OCI-M2 (cell line): ENCODE data around the gene PLCH1.

Experiments used
- DNase-seq: peaks from one replicate; lab custom pipeline; 2025; ENCODE audit not compliant: unreplicated experiment; lab: John Stamatoyannopoulos, UW

The PLCH1 gene

DNA sequence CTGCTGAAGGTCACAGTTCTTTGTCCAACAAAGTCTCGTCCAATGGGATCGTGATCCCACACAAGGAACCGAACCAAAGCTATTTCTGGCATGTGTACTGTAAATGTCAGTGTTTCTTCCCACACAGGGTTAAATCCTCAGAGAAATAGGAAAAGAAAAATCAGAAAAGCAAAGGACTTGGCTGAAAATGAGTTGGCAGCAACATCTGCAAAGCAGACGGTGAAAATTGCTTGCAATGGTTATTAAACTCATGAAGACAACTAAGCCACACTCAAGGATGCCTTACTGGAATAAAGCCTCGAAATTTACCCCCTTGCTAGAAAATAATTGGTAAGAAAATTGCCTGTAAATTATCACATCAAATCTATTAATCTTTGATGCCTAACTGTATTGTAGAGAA, 256.2 kb downstream of the PLCH1 start:
- no peak for DNase-seq

DNA sequence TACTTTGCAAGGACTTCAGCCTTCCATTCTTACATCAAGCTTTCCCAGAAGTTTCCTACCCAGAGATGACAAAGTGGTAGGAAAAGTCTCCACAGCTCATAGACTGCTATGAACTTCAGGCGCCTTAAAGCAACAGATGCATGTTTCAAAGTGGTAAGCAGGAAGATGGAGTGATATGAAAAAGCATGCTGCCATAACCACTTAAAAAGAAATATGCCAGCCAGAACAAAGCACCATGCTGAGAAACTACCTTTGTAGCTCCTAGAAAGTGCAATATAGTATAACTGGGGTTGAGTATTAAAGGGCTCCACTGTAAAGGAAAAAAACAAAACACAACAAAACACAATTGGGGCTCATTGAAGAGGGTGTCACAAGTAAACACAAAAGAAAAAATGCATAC, 259.0 kb downstream of the PLCH1 start:
- DNase-seq = no peak

DNA sequence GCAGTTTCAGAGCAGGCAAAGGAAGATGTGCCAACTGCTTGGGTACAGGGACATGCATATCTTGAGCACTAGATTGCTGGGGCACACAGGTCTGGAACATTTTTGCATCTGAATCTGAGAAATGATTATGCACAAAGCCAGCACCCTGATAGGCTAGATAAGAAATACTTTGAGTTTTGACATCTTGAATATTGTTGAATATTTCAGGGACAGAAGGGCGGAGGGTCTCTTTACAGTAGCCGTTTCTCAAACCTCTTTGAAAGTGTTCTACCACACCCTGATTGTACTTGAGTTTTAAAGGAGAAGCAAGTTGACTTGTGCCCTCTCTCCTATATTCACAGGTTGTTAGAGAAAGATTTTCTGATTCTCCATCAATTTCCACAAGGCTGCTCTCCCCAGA, 263.3 kb downstream of the PLCH1 start:
- no peak for DNase-seq

DNA sequence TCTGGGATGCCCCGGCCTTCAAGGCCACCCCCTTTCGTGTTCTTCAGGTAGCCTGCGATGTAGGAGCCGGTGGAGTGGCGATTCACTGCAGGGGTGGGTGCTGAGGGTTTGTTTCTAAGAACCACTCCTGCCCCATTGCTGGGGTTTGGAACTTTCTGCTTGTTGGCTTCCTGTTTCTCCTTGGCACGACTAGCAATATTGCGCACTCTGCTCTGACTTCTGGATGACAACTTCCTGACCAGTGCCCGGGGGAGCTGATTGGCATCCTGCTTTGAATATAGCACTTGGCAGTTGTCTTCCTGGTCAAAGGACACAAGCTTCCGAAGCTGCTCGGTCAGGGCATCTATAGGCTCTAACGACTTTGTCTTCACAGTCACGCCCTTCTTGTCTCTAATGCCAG, 263.8 kb downstream of the PLCH1 start:
- no peak for DNase-seq

DNA sequence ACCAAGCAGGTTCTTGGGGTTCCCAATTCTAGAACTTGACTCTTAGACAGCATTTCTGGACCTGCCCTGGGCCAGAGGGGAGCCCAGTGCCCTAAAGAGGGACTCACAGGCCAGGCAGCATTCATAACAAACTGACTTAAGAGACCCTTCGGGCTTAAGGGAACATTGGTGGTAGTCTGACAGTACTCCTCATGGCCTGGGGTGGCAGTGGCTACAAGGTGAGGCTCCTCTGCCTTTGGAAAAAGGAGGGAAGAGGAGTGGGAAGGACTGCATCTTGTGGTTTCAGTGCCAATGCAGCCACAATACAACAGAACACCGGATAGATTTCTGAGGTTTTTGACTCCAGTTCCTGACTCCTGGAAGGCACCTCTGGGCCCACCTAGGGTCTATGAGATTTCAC, 279.2 kb downstream of the PLCH1 start:
- DNase-seq = no peak

DNA sequence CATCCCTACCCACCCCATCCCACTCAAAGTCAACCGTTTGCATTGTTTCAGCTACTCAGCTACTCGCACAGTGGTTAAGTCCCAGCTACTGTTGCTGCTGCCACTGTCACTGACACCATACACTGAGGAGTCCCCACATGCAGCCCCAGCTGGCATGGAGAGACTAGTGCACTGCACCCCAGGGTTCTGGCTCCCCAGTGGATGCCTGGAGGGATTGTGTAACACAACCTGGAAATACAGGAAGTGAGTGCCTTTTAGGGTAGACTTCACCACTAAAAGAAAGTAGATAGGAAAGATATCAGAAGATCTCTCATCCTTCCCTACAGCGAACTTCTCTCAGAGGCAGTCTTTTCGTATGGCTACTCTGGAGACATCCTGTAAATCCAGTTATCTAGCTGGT, 282.2 kb downstream of the PLCH1 start:
- no peak for DNase-seq

DNA sequence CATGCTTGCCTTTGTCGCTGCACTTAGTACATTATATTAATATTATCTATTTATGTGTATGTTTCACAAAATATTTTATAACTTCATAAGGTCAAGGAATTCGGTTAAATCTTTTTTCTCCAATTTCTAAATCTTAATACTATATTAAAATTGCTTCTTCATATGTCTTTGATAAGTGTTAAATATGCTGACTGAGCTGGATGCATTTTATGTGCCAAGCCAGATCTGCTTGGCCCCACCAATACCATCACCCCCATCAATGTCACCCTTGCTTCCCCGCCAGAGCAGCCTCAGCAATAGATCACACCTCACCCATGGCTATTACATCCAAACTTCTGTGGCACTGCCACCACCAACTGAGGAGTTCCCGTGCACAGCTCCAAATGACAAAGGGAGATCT, 287.3 kb downstream of the PLCH1 start:
- DNase-seq = no peak

DNA sequence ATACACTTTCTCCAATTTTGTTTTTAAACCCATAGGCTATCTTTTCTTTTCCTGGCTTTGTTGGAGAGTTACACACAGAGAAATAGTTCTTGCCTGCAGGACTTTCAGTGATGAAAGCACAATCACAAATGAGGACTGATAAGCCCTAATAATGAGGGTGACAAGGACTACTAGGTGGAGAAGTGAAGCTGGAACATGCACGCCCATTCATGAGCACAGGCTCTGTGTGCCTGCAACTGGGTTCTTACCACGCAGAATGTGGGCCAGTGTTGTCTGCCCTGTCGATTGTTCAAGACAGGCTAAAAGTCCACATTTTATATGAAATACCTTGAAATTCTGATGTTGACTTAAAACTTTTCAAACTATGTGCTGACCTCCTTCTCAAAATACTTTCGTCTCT, 289.1 kb downstream of the PLCH1 start:
- no peak for DNase-seq

DNA sequence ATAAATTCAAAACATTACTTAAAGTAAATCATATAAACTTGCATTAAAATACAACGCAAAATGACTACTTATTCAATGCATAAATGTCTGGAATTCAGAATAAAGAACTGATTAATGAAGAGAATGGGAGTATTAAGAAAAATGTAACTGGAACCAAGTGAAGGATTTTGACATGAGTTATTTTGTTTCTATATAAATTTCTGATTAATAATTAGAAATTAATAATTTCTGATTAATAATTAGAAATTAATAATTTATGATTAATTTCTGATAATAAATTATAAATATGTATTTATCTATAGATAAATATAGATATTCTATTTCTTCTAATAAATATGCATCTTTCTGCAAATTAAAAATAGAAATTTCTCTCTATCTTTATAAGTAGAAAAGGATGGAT, 291.4 kb downstream of the PLCH1 start:
- no peak for DNase-seq

DNA sequence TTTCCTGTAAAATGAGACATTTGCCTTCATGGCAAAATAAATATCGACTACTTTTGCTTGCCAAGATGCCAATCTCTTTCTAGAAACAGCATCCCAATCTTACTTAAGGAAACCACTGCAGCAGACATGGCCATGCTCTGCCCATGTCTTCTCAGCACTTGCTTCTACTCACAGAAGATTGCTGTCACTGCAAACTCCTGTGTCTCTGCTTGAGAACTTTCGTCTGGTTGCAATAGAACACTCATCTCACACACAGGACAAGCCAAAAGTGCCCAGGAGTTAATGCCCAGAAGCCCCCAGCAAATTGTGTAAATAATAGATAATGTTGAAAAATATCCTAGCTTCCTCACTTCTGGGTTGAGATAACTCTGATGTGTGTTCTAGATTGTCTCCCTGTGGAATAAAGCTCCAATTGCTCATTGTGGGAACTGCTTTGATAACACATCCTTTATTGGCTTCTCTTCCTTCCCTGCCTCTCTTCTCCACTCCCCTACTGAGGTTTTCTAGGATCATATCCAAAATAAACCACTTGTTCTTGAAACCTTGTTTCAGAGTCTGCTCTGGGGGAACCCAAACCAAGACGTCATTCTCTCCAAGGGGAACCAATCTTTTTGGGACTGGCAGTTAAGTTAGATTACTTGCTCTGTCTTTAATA, 295.1 kb downstream of the PLCH1 start:
- DNase-seq = no peak

DNA sequence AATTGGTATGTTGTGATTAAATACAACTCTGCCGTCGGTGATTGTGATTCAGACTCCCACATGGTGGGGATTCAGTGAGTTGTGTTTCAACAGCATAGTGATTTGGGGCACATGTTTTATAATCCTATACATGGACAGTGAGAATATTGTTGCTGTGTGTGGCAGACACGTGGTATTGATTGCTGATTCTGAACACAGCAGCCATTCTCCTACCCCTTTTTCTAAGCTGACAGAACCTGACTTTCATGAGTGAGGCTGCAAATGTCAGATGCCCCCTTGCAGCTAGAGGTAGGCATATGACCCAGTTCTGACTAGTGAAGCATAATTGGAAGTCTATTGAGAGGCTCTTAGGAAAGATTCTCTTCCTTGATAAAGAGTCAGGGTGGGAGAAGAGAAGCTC, 296.3 kb downstream of the PLCH1 start:
- DNase-seq = no peak

DNA sequence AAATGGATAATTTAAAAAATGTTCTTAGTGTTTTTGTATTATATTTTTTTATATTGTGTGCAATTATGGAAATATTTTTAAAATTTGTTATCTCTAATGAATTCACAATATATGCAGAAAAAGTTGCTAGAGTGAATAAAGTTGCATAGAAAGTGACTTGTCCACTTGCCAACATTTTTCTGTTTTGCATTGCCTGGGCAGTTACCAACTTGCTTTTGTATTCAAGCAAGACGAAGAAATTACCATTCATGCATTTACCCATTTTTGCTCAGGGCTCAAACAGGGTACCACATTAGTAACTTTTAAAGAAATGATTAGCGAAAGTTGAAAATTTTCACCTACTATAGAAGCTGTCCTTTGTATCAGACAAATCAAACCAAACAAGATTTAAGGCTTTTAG, 298.5 kb downstream of the PLCH1 start:
- DNase-seq = no peak

DNA sequence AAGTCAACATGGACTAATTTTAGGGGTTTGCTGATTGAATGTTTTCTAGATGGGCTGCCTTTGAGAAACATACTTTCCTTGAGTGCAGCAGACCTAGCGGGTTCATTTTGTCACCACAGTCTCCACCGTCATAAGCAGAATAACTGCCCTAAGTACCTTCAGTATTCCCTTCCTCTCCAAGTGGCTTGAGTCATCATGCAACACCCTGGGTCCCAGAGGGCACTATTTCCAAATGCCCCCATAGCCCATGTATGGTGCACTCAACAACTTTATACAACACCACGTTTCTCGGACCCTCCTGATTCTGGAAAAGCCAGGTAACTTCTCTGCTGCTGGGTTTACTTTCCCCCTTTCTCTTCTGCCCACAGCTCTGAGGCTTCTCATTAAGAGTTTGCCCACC, 300.1 kb downstream of the PLCH1 start:
- no peak for DNase-seq

DNA sequence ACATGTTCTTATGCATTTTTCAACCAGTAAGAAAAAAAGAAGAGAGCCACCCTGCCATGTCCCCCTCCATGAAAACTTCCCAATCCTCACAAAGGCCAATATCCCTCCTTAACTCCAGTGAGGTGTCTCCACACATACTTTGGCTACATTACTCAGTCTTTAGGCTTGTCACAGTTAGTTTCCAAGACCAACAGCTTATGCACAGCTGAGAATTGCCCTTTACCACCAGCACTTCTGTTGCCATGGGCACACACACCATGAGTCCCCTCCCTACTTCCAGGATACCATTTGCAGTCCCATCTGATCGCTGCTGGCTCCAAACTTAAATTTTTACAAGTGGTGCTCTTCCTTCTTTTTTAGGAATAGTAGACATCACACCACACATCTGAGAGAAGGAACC, 301.1 kb downstream of the PLCH1 start:
- DNase-seq = no peak

DNA sequence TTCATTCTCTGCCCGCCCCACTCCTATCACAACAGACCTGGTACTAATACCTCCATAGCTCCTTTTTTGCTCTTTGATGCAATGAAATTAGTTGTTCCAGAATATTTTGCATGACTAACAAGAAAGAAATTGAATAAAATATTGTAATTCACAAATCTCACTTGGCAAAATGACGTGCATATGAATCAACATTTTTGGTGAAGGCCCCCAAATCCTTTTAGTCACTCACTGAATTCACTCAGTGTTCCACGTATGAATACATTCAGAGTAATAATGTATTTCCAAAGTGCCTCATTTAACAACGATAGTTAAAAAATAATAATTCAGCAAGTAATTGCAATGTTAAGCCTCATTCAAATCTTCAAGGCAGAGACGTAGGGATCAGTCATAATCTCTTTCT, 302.8 kb downstream of the PLCH1 start:
- DNase-seq = no peak

DNA sequence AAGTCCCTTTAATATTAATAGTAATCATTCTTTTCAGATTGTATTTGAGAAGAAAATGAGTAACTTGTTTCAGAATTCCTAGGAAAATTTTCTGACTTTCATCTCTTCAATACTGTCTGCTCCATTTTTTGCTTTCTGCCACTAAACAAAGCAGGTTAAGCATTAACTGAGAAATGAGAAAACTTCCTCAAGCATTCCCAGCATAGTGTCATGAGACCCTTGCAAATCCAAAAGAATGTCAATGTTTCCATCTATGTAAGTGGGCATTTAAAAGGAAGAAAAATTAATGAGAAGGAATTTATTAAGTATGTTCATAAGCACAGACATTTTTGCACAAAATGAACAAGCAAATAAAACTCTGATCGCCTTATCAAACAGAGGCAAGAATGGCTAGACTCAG, 303.4 kb downstream of the PLCH1 start:
- DNase-seq = no peak

DNA sequence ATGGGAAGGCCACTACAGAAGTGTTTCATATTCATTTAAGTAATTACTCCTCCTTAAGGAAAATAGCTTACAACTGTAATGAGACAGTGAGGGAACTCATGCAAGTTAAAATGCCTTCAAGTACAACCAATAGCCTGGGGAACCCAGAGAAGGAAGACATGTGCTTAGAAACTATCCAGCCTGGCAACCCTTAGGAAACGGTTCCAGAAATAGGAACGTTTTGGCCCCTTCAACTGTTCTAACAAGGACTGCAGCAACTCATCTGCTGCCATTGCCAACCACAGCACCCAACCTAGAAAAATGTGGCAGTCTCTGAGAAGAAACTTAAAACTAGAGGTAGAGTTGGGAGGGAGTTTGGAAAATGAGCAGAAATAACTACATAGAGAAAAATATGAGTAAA, 303.8 kb downstream of the PLCH1 start:
- no peak for DNase-seq

DNA sequence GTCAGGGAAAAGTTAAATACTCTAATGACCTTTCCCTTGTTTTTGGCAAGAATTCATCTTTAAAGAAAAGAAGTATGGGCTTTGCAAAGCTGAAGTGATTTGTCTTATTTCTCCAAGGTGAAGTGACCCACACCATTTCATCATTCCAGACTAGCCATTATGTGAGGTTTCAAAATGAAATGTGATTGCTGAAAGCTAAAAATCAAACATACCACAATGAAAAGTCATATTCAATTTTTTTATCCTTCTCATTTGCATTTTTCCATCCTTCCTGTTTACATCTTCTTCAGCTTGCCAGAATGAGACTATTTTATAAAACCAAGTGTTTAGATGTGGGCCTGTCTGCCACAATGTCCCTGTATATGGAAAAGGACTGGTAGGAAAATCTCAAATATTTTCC, 309.1 kb downstream of the PLCH1 start:
- no peak for DNase-seq

DNA sequence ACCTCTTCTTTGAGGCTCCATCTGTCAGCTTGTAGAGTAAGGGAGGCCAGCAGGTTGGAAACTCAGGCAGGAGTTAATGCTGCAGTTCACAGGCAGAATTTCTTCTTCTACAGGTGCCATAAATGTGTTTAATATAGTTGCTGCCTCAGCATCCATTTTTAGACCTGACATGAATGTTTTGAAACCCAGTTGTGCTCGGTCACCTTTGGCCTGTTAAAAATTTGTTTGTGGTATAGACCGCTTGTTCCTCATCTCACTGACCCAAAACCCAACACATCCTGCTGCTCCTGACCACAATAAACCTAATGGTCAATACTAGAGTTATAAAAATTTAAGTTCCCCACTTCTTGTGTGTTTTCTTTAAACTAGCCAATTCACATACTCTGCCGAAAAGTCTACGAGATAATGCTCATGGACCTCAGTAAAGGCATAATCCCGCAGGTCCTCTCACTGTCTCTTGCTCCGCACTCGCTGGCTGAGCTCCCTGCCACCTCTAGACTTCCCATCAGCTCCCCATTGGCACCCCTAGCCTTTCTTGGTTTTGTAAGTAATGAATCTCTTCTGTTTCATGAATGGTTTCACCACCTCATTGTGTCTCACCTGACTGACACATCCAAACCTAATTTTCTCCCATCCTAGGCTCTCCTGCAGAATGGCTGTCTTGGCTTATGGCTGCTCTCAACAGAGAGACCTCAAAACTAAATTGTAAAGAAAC, 312.9 kb downstream of the PLCH1 start:
- no peak for DNase-seq

DNA sequence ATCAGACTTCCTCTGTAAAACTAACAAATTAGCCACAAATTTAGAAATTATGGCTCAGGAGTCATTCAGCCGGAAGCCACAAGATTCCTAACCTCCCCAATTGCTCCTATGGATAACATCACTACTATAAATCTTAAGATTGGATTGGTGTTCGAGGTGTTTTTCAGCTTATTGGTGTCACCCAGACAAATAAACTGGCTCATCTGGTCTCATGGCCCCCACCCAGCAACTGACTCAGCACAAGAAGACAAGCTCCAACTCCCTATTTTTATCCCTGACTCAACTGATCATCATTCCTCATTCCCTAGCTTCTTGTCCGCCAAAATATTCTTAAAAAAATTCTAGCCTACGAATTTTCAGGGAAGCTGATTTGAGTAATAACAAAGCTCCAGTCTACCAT, 316.3 kb downstream of the PLCH1 start:
- DNase-seq = no peak

DNA sequence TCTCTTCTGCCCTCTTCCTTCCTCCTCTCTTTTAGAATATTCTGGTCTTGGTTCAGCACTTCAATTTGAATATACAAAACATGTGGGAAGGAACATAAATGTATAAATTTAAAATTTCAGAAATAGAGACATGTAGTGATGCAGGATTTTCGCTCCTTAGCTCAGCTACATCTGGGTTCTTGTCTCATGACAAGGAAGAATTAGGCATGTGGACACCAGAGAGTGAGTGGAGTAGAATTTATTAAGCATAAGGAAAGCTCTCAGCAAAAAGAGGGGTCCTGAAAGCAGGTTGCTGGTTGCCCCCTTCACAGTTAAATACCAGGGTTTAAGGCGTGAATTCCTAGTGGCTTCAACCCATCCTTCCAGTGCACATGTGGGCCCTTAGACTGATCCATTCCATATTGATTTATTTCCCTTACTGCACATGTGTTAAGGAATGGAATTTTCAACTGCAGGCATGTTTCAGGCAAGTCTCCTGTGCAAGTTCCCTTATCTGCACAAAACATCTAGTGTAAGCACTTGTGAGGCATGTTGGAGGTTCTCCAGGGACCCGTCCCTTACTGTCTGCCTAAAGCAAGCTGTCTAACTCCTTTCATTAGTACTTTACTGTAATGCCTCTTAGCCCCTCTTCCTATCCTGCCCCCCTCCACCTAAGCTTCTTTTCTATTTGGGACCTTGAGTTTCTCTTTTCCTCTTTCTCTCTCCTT, 318.2 kb downstream of the PLCH1 start:
- DNase-seq = no peak

DNA sequence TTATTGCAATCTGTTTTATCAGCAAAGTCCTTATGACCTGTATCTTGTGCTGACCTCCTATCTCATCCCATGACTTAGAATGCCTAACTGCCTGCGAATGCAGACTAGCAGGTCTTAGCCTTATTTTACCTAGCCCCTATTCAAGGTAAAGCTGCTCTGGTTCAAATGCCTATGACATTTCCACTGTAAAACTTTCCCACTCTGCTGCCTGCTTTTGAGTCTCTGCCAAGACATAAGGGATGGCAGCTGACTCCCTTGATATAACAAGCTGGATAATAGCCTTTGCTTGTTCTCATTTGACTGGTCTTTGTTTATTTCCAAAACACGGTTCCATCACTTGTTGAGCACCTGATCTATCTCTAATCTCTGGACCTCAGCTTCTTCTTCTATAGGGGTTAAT, 319.5 kb downstream of the PLCH1 start:
- DNase-seq = no peak

DNA sequence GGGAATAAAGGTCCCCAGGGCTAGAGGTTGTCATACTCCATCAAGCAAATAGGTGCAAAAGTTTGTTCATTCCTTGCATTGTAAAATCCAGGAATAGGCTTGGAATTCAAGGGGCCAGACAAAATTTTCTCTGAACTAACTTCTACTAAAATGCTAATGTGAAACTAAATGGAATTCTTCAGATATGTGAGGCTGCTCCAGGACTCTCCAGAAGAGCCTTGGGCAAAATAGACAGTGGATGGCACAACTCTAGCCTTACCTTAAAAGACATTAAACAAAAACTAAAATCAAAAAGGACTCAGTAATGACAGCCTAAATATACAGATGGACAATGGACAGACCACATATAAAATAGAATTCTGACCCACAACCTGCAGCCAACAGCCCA, 320.6 kb downstream of the PLCH1 start:
- DNase-seq = no peak
